LNCaP clone FGC (cell line): ENCODE measurements around the gene RAB1B.
A peak's percentile ranks its signal among the peaks of the same experiment; 100 is the strongest.

Experiments used
- DNase-seq: peaks from one replicate; pipeline ENCODE4 v3.0.0-alpha.2; 2011; ENCODE audit warnings: low read depth
- H3K4me3 ChIP-seq: 2 replicates; pipeline ENCODE4 v1.5.1; 2011; ENCODE audit warnings: mild to moderate bottlenecking, low read depth, low read length, control low read depth
- CTCF ChIP-seq: IDR thresholded peaks from 2 replicates; pipeline ENCODE4 v1.5.1; 2012; ENCODE audit warnings: mild to moderate bottlenecking; ENCODE audit not compliant: control insufficient read depth, insufficient read depth; ENCODE audit errors: extremely low read depth

Gene RAB1B

DNA sequence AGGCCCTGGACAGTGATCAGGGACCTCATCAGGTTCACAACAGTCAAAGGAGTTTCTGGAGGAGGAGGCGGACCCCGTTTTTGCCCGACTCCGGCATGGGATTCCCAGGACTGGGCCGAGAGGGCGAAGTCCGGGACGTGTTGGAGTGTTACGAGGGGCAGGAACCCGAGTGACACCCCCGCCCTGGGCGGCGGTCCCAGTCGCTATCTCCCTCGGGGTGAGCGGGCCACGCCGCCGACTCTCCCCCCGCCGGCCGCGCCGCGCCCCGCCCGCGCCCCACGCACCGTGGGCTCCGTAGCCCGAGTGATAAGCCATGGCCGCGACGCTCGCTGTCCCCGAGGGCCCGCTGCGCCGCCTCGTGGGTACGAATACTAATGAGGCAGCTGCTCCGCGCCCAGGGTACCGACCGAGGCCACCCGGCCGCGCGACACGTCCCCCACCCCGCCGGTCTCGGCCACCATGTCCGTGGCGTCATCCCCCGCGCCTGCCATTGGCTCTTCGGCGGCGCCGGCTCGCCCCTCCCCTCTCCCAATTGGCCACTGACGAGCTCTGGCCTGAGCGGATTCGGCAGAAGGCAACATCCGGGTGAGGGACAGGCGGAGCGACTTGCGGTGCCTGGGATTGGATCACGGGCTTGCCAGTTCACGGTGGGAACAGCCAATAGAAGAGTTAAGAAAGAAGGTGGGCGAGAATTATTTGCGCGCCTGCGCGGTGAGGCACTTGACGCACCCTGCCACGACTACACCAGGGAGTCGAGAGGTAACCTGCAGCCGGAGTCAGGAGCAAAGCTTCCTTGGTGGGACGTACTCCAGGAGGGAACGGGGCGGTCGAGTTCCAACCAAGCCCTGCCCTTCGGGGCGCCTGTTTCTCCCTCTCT, 20.5 kb downstream of the RAB1B start, which contains the start of gene YIF1A:
Gene YIF1A, minus strand, starts transcription at position 473 of the 877 bp plus-strand sequence. Its CDS starts 158 bp downstream, at position 315.
- H3K4me3 ChIP-seq, result peak within 1 kb of the TSS; percentile 85
- peak; percentile 99 for DNase-seq
- no peak for TF ChIP-seq CTCF

- H3K4me3 ChIP-seq, result peak overlapping the region; percentile 85
- no peak for DNase-seq
- no peak for TF ChIP-seq CTCF
Observed at GRCh38 chr11:66289548-66290329, 21.3 kb downstream of the RAB1B start.

DNA sequence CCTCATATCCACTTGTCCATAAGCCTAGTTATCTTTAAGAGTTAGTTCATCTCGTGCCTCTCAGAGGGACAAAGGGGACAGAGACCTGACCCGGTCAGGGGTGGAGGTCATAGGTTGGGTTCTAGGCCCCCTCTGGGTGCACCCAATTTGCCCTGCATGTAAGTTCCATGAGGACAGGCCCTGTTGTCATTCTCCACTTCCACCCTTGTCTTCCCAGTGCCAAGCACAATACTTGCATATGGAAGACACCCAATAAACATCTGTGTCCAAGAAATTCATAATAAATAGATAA, 21.8 kb downstream of the RAB1B start:
- no peak for TF ChIP-seq CTCF
- H3K4me3 ChIP-seq, result peak overlapping the region; percentile 85
- DNase-seq, result no peak

DNA sequence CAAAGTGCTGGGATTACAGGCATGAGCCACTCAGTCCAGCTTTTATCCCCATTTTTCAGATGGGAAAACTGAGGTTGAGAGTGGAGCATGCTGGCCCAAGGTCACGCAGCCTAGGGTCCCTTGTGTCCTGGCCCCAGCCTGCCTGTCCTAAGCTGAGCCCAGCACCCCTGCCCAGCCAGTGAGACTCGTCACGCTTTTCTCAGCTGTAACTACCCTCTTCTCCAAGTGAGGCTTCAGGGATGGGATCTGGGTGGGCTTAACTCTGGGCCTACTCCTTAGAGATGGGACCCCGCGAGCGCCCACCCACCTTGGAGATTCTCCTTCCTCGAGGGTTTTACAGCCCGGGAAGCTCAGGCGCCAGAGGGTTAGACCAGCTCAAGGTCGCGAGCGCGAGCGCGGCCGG, 22.9 kb downstream of the RAB1B start:
- no peak overlapping the region for H3K4me3 ChIP-seq
- TF ChIP-seq CTCF, result no peak
- no peak for DNase-seq

- H3K4me3 ChIP-seq, result peak within 1 kb of the TSS; percentile 36
- TF ChIP-seq CTCF, result no peak
- no peak for DNase-seq
Observed at GRCh38 chr11:66291706-66292542, 23.5 kb downstream of the RAB1B start, which contains the start of gene TMEM151A. Gene TMEM151A, plus strand, starts transcription at chr11:66291894. Its CDS starts 120 bp downstream, at chr11:66292014.

- TF ChIP-seq CTCF, result no peak
- H3K4me3 ChIP-seq, result no peak overlapping the region
- no peak for DNase-seq
Observed at GRCh38 chr11:66292543-66293332, 24.3 kb downstream of the RAB1B start.
